Muscle layer of duodenum (tissue), 2 donors: ENCODE results near the gene LRRC32.

ENCODE experiments used
- H3K27ac ChIP-seq: one replicate; pipeline ENCODE4 v1.7.0; 2013; ENCODE audit warnings: mild to moderate bottlenecking, low read length
- H3K27me3 ChIP-seq: one replicate; pipeline ENCODE4 v1.7.0; 2013; ENCODE audit warnings: low read depth, mild to moderate bottlenecking, control low read depth, low read length
- H3K36me3 ChIP-seq, 2 donors: one replicate each; pipeline ENCODE4 v1.7.0; 2013; ENCODE audit warnings: low read length in 2 of 2, control low read depth in 1 of 2, mild to moderate bottlenecking in 1 of 2; ENCODE audit not compliant: insufficient read depth in 2 of 2, control insufficient read depth in 1 of 2
- H3K4me1 ChIP-seq, 2 donors: one replicate each; pipeline ENCODE4 v1.7.0; 2013; ENCODE audit warnings: low read length in 2 of 2, mild to moderate bottlenecking in 2 of 2, control low read depth in 1 of 2, moderate library complexity in 1 of 2; ENCODE audit not compliant: insufficient read depth in 2 of 2, control insufficient read depth in 1 of 2
- H3K4me3 ChIP-seq, 2 donors: one replicate each; pipeline ENCODE4 v1.7.0; 2013; ENCODE audit warnings: low read length in 2 of 2, low read depth in 1 of 2, mild to moderate bottlenecking in 1 of 2
- H3K9me3 ChIP-seq, 2 donors: one replicate each; pipeline ENCODE4 v1.7.0; 2013; ENCODE audit warnings: low read length in 2 of 2, control low read depth in 1 of 2, mild to moderate bottlenecking in 1 of 2; ENCODE audit not compliant: control insufficient read depth in 1 of 2
- donor health status: healthy.

The LRRC32 gene

DNA sequence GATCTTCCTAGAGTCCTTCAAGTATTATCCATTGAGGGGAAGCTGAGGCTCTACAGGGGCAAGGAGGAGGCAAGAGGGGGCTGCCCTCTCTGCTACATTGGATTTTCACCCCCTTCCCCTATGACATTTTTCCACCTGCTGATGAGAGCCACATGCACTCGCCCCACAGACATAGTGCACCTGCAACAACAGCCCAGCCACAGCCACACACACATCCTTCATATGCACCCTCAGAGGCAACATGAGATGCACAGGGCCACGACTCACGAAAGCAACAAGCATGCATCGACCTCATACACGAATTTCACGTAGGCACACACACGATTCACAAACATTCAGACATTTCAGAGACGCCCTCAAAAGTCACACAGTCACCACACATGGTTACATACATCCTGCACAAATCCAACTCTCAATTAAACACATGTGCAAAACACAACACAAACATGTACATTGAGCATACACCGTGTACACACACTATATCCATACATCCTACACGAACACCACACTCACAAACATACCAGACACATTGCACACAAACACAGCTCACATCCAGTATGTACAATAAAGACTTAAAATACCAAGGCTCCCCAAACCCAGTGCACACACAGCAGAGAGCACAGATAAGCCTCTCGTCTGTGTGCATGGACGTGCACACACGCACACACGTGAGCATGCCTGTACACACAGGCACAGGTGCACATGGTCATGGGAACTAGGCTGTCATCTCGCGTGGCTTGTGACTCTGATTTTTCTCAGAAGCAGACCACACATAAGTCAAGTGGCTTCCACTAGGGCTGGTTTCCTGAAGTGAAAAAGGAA is 6.3 kb upstream of the LRRC32 start:
- H3K27ac ChIP-seq = no peak overlapping the region
- H3K36me3 ChIP-seq = no peaks in the 10 kb centered on the region
- peaks cover 6 to 12% of the 10 kb centered on the region in 2 donors for H3K4me1 ChIP-seq
- H3K27me3 ChIP-seq = no peaks in the 10 kb centered on the region
- H3K4me3 ChIP-seq = no peak overlapping the region
- no peaks in the 10 kb centered on the region for H3K9me3 ChIP-seq

DNA sequence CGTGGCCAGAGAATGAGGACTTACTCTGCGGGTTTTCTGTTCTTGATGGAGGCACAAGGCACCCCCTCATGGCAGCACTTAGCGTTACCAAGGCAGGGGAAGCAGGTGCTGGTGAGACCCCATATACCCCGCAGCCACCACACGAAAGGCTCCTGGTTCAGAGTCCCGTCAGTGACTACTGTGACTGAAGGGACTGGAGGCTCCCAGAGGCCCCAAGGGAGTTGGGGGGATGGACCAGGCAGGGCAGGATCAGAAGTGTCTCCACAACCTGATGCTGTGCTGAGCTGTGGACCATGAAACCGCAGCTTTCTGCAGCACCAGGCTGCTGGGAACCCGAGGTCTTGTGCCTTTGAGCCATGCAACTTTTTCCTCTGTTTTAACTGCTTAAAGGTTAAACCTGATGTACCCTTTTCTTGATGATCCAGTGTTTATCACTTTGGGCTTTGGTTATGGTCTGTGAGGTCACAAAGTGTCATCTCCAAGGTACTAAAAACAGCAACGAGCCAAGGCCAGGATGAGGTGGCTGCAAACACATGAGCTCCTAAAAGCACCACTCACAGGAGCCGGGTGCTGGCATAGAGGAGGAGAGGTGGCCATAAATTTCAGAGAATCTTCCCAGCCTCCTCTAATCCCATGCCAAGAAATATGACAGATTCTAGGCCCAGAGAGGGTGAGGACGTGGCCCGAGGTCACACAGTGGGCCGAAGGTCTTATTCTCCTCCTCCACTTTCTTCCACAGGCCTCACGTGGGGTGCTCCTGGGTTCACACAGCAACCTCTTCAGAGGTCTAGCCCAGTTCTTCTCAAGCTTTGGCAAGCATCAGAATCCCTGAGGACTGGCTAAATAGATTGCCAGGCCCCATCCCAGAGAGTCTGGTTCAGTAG is 4.2 kb upstream of the LRRC32 start:
- Histone ChIP-seq H3K4me3 (no peak overlapping the region), H3K4me1 (peaks cover 10 to 21% of the 10 kb centered on the region in 2 donors), H3K27me3 (peaks cover 5% of the 10 kb centered on the region), H3K9me3 (no peaks in the 10 kb centered on the region), H3K27ac (no peak overlapping the region), H3K36me3 (no peaks in the 10 kb centered on the region)

DNA sequence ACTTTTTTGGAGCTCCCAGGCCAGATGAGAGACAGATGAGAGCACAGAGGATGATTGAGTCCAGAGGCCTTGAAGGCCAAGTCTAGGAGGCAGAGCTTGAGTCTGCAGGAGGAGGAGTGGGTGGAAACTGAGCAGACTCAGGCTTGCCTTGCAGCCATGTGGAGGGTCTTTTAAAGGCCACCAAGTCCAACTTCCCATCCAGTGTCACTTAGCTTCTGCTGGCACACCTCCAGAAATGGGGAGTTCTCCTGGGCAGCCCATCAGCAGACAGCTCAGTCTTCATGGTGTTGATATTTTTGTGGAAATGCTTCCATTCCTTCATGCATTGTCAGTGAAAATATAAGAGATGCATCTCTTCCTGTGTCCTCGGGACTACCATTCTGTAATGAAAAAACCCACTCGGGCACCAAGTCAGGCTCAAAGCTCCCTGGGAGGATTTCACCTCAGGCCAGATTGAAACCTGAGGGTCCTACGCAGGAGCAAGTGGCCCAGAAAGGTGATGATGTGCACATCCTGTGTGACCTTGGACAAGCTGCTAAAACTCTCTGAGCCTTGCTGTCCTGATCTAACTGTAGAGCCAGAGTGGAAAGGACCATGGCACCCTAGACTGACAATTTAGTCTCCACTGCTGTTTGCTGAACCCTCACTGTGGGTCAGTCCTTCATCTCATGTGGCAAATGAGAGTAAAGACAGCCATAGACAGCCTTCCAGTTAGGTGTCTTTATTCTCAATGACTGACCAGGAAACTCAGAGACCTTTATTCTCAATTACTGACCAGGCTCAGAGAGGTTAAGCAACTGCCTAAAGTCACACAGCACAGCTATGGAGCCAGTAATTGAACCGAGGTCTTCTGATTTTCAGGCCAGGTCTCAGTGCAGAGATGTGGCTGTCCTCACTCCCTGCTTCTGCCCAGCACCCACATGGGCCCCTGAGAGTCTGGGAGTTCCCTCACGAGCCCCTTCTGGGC is 2.9 kb upstream of the LRRC32 start:
- Histone ChIP-seq H3K36me3 (no peaks in the 10 kb centered on the region), H3K9me3 (no peaks in the 10 kb centered on the region), H3K27ac (no peak overlapping the region), H3K4me3 (no peak overlapping the region), H3K27me3 (peaks cover 12% of the 10 kb centered on the region), H3K4me1 (peaks cover 10 to 21% of the 10 kb centered on the region in 2 donors)

DNA sequence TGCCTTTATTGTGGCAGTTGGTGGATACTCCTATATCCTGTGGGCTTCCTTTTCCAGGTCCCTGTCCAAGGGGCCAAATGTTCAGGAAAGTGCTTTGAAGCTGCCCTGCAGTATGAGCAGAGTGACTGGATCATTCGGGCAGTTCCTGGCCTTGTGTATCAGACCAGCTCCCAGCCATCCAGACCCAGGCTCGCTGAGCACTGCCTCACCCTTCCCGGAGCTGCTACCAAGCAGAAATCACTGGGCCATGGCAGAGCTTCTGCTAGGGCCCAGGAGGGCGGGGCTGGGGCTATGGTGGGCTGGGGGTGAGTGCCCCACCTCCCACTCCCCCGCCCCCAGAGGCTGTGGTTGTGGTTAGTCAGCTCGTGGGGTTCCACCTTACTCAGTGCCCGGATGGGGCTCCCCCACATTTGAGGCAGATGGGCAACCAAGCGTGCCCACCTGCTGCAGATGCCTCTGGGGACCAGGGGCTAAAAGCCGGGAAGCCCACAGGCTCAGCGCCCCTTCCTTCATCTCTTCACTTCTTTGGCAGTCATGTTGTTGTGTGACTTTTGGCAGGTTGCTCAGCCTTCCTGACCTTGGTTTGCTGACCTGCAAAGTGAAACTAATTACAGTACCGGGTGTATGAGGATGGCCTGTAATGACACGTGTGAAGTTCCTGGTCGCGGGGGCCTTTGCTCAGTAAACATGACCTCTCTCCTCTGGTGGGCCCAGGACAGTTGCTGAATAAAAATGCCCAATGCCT is 2.1 kb upstream of the LRRC32 start:
- Histone ChIP-seq H3K9me3 (no peaks in the 10 kb centered on the region), H3K27ac (no peak overlapping the region), H3K4me1 (peaks cover 10 to 16% of the 10 kb centered on the region in 2 donors), H3K4me3 (no peak overlapping the region), H3K36me3 (no peaks in the 10 kb centered on the region), H3K27me3 (peaks cover 12% of the 10 kb centered on the region)

DNA sequence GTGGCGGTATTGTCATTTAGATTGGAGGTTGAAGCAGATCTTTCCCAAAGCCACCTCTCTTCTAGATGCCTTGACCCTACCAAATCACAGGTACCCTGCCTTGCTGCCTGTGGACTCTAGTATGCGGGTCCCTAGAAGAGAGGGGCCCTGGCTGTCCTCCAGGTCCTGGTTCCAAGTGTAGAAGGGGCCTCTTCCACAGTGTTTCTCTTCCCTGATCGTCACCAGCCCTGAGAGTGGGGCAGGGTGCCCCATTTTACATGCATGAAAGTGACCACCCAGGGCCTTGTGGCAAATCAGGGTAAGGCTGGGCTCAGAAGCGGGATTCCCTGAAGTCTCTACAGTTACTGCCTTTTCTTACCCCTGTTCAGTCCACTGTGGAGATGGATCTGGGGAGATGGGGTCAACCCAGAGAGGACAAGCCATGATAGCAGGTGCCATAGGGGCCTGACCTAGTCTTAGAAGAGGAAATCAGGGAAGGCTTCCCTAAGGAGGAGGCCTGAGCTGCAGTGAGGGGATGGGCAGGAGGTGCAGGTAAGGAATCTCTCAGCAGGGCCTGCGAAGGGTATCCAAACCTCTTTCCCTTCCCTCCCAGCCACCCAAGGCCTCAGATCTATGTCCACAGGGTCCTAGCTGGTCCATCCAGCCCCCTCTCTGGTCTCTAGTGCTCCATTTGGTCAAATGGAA is 1.2 kb upstream of the LRRC32 start:
- Histone ChIP-seq H3K4me3 (no peak overlapping the region), H3K36me3 (no peaks in the 10 kb centered on the region), H3K27me3 (peaks cover 15% of the 10 kb centered on the region), H3K9me3 (no peaks in the 10 kb centered on the region), H3K4me1 (peaks cover 9 to 10% of the 10 kb centered on the region in 2 donors), H3K27ac (peak overlapping the region; percentile 8)

DNA sequence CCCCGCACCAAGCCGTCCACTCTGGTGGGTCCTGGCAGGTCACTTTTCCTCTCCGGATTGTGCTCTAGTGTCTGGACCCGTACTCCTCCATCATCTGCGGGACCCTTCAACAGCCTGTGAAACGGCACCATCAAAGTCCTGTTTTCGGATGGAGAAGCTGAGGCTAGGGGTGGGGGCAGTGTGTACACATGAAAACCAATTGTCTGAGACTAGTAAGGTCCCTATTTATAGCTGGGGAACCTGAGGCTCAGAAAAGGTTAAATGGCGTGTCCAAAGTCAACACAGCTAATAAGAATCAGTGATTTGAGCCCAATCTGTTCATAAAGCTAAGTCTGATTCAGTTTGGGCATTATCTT is 668 bp upstream of the LRRC32 start:
- Histone ChIP-seq H3K27ac (peak overlapping the region; percentile 8), H3K4me1 (peaks cover 9 to 10% of the 10 kb centered on the region in 2 donors)

DNA sequence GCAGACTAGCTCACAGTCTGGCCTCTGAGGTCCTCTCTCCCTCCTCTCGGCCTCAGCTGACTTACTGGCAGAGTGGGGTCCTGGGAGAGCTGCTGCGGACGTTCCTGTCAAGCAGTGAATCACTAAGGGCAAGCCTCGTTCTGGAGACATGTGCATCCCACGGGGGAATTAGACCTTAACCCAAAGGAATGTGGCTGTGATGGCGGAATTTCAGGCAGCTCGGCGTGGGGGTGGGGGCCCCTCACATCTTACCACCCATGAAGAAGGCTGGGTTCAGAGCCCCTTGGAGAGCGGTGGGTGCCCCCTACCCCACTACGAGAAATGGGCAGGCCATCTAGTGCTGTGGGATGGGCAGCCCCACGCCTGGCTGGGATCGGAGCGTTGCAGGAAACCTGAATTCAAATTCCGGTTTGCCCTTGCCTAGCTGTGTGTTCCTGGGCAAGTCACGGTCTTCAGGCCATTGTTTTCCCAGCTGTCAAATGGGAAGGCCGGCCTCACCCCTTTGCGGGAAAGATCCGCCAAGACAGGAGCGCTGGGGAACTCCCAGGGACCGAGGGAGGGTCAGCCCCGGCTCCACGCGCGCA is 554 bp downstream of the LRRC32 start:
- peak overlapping the region; percentile 68 for H3K27ac ChIP-seq

More for the DNA sequence above, 668 bp upstream of the LRRC32 start:
- peak overlapping the region; percentile 26 to 62 for H3K4me3 ChIP-seq
- H3K27me3 ChIP-seq = peaks cover 15% of the 10 kb centered on the region
- H3K9me3 ChIP-seq = no peaks in the 10 kb centered on the region
- H3K36me3 ChIP-seq = no peaks in the 10 kb centered on the region

DNA sequence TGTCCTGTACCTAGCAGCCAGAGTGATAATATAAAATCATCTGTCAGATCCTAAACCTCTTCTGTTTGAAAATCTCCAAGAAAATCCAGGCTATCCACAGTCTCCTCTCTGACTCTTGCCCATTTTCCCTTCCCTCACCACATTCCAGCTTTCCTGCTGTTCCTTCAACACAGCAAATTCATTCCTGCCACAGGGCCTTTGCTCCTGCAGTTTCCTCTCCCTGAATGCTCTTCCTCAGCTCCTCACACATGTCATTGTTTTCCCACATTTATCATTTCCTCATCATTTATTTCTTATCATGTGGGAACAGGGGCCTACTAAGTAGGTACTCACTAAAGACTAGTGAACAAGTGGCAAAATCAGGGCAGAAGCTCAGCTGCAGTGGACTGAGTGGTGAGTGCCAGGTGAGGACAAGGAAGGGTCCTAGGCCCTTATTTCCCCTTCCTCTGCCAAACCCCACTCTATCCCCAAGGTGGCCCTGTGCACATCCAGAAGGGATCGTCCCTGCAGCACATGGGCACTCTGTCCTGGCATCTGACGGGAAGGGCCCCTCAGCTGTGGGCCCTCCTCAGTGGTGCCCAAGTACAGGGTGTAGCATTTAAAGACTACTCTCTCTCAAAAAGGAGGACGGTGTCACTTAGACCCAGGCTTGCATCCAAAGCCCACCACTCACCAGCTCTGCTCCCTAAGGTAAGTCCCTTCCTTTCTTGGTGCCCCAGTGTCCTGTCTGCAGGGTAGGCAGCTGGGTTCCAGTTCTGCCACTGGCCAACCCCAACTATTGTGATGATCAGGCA is 2.0 kb downstream of the LRRC32 start:
- H3K9me3 ChIP-seq = no peaks in the 10 kb centered on the region
- H3K27me3 ChIP-seq = peaks cover 15% of the 10 kb centered on the region
- H3K4me1 ChIP-seq = peaks cover 13 to 19% of the 10 kb centered on the region in 2 donors
- peak overlapping the region; percentile 44 to 62 for H3K4me3 ChIP-seq
- peak overlapping the region; percentile 68 for H3K27ac ChIP-seq
- no peaks in the 10 kb centered on the region for H3K36me3 ChIP-seq

More for the DNA sequence above, 554 bp downstream of the LRRC32 start:
- H3K27me3 ChIP-seq = peaks cover 15% of the 10 kb centered on the region
- peaks cover 13 to 17% of the 10 kb centered on the region in 2 donors for H3K4me1 ChIP-seq
- no peaks in the 10 kb centered on the region for H3K36me3 ChIP-seq
- H3K9me3 ChIP-seq = no peaks in the 10 kb centered on the region
- peak overlapping the region; percentile 44 to 62 for H3K4me3 ChIP-seq

DNA sequence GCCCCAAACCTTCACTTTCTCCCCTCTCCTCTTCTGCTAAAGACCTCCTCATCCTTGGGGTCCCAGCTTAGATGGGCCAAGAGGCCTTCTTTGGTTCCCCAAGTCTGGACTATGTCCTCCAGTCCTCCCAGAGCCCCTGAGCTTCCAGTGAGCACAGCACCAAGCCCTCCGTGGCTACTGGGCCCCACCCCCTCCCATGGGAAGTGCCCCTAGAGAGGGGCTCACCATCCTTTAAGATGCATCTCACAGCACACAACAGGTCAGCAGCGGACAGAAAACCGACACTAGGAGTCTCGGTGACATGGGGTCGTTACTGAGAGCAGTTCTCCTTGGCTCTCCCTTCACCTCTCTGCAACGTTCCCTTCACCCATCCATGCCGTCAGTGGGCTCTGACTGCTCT is 2.7 kb downstream of the LRRC32 start:
- peaks cover 8 to 19% of the 10 kb centered on the region in 2 donors for H3K4me1 ChIP-seq
- peak overlapping the region; percentile 44 to 62 for H3K4me3 ChIP-seq

More for the DNA sequence above, 2.7 kb downstream of the LRRC32 start:
- Histone ChIP-seq H3K27me3 (peaks cover 15% of the 10 kb centered on the region), H3K9me3 (no peaks in the 10 kb centered on the region), H3K27ac (peak overlapping the region; percentile 68), H3K36me3 (no peaks in the 10 kb centered on the region)
